ENCODE results near the gene ARHGAP23. TPM values are rescaled to one million over a fixed set of nuclear protein-coding genes. Genes with fewer than 3 reads are reported as not detected.
"Not testable (repeated sequence)": the region's sequence is repeated elsewhere in the genome, so short reads cannot be mapped to it uniquely, and the experiment has no call there.

Gene ARHGAP23
- total RNA-seq, 2 experiments from 2014 or later, result 0.73 TPM; not detected in 1

- ChIA-PET CTCF (no interaction called here), POLR2A (no interaction called here)
- intact Hi-C loops (cut with DNase I, micrococcal nuclease), result no loop called here
- Mint-ChIP-seq H3K27me3 (no peaks in the 10 kb centered on the region), H3K4me3 (no peak overlapping the region), H3K4me1 (ENCODE audit: low read depth) (no peaks in the 10 kb centered on the region), H3K27ac (no peak overlapping the region), H3K36me3 (ENCODE audit: low read depth) (no peaks in the 10 kb centered on the region), H3K9me3 (no peaks in the 10 kb centered on the region)
- H3K4me1 ChIP-seq (ENCODE audit: insufficient read depth, low read length), result no peaks in the 10 kb centered on the region
- no peaks in the 10 kb centered on the region for H3K27me3 ChIP-seq (ENCODE audit: control insufficient read depth in 1 of 2, insufficient read depth in 2 of 2, low read length in 2 of 2)
- no peaks in the 10 kb centered on the region for H3K36me3 ChIP-seq (ENCODE audit: insufficient read depth, low read length)
- no peak for TF ChIP-seq CTCF (IDR thresholded peaks at IDR 0.05)
- no peak overlapping the region for H3K4me3 ChIP-seq (ENCODE audit: low read length)
- H3K27ac ChIP-seq (ENCODE audit: low read depth in 1 of 2, low read length in 2 of 2), result no peak overlapping the region
- ATAC-seq (ENCODE audit: poor library complexity), result no peak
- no peaks in the 10 kb centered on the region for H3K9me3 ChIP-seq (ENCODE audit: control insufficient read depth in 1 of 2, insufficient read depth in 1 of 2, low read length in 2 of 2)
- no peak for DNase-seq
Observed at GRCh38 chr17:38476549-38476948, 48.3 kb downstream of the ARHGAP23 start.

GRCh38 chr17:38477417-38477816, 49.2 kb downstream of the ARHGAP23 start:
- H3K4me1 ChIP-seq (ENCODE audit: insufficient read depth, low read length); H3K36me3 Mint-ChIP-seq (ENCODE audit: low read depth); H3K27me3 ChIP-seq (ENCODE audit: control insufficient read depth in 1 of 2, insufficient read depth in 2 of 2, low read length in 2 of 2); POLR2A ChIA-PET; ATAC-seq (ENCODE audit: poor library complexity); H3K27ac Mint-ChIP-seq; H3K9me3 Mint-ChIP-seq; H3K4me1 Mint-ChIP-seq (ENCODE audit: low read depth); H3K4me3 Mint-ChIP-seq; intact Hi-C loops (cut with DNase I, micrococcal nuclease); H3K4me3 ChIP-seq (ENCODE audit: low read length); H3K36me3 ChIP-seq (ENCODE audit: insufficient read depth, low read length); DNase-seq; H3K27ac ChIP-seq (ENCODE audit: low read depth in 1 of 2, low read length in 2 of 2); H3K9me3 ChIP-seq (ENCODE audit: control insufficient read depth in 1 of 2, insufficient read depth in 1 of 2, low read length in 2 of 2); CTCF ChIA-PET; H3K27me3 Mint-ChIP-seq: not testable (repeated sequence)

- H3K9me3 Mint-ChIP-seq; POLR2A ChIA-PET; H3K4me3 Mint-ChIP-seq; H3K4me3 ChIP-seq (ENCODE audit: low read length); H3K9me3 ChIP-seq (ENCODE audit: control insufficient read depth in 1 of 2, insufficient read depth in 1 of 2, low read length in 2 of 2); DNase-seq; H3K27me3 ChIP-seq (ENCODE audit: control insufficient read depth in 1 of 2, insufficient read depth in 2 of 2, low read length in 2 of 2); H3K27ac Mint-ChIP-seq; intact Hi-C loops (cut with DNase I, micrococcal nuclease); H3K36me3 Mint-ChIP-seq (ENCODE audit: low read depth); H3K4me1 Mint-ChIP-seq (ENCODE audit: low read depth); H3K27me3 Mint-ChIP-seq; CTCF ChIA-PET; H3K4me1 ChIP-seq (ENCODE audit: insufficient read depth, low read length); H3K36me3 ChIP-seq (ENCODE audit: insufficient read depth, low read length); ATAC-seq (ENCODE audit: poor library complexity); H3K27ac ChIP-seq (ENCODE audit: low read depth in 1 of 2, low read length in 2 of 2): not testable (repeated sequence)
Observed at GRCh38 chr17:38477951-38478350, 49.7 kb downstream of the ARHGAP23 start.

- H3K27ac Mint-ChIP-seq; POLR2A ChIA-PET; H3K4me1 Mint-ChIP-seq (ENCODE audit: low read depth); DNase-seq; H3K4me3 Mint-ChIP-seq; H3K9me3 ChIP-seq (ENCODE audit: control insufficient read depth in 1 of 2, insufficient read depth in 1 of 2, low read length in 2 of 2); H3K4me1 ChIP-seq (ENCODE audit: insufficient read depth, low read length); H3K4me3 ChIP-seq (ENCODE audit: low read length); H3K27ac ChIP-seq (ENCODE audit: low read depth in 1 of 2, low read length in 2 of 2); H3K27me3 ChIP-seq (ENCODE audit: control insufficient read depth in 1 of 2, insufficient read depth in 2 of 2, low read length in 2 of 2); H3K9me3 Mint-ChIP-seq; intact Hi-C loops (cut with DNase I, micrococcal nuclease); H3K36me3 Mint-ChIP-seq (ENCODE audit: low read depth); ATAC-seq (ENCODE audit: poor library complexity); H3K36me3 ChIP-seq (ENCODE audit: insufficient read depth, low read length); CTCF ChIA-PET; H3K27me3 Mint-ChIP-seq: not testable (repeated sequence)
Observed at GRCh38 chr17:38478667-38479066, 50.4 kb downstream of the ARHGAP23 start.

GRCh38 chr17:38482039-38482699, 53.9 kb downstream of the ARHGAP23 start:
- H3K27ac ChIP-seq (ENCODE audit: low read depth in 1 of 2, low read length in 2 of 2); H3K4me1 Mint-ChIP-seq (ENCODE audit: low read depth); DNase-seq; H3K36me3 ChIP-seq (ENCODE audit: insufficient read depth, low read length); H3K9me3 ChIP-seq (ENCODE audit: control insufficient read depth in 1 of 2, insufficient read depth in 1 of 2, low read length in 2 of 2); H3K9me3 Mint-ChIP-seq; H3K27ac Mint-ChIP-seq; H3K4me1 ChIP-seq (ENCODE audit: insufficient read depth, low read length); H3K36me3 Mint-ChIP-seq (ENCODE audit: low read depth); H3K4me3 ChIP-seq (ENCODE audit: low read length); H3K27me3 ChIP-seq (ENCODE audit: control insufficient read depth in 1 of 2, insufficient read depth in 2 of 2, low read length in 2 of 2); H3K27me3 Mint-ChIP-seq; CTCF ChIA-PET; ATAC-seq (ENCODE audit: poor library complexity); H3K4me3 Mint-ChIP-seq; POLR2A ChIA-PET: not testable (repeated sequence)
- intact Hi-C loops (cut with DNase I, micrococcal nuclease), result loop anchor here in 1 of 2 experiments (5.0 kb wide), 1 partner anchor 40 kb away; no protein-coding TSS in a partner anchor

GRCh38 chr17:38482700-38483043, 54.4 kb downstream of the ARHGAP23 start:
- H3K9me3 ChIP-seq (ENCODE audit: control insufficient read depth in 1 of 2, insufficient read depth in 1 of 2, low read length in 2 of 2); H3K4me1 ChIP-seq (ENCODE audit: insufficient read depth, low read length); H3K27ac Mint-ChIP-seq; H3K36me3 Mint-ChIP-seq (ENCODE audit: low read depth); H3K36me3 ChIP-seq (ENCODE audit: insufficient read depth, low read length); H3K27me3 Mint-ChIP-seq; DNase-seq; H3K4me3 ChIP-seq (ENCODE audit: low read length); CTCF ChIA-PET; H3K4me1 Mint-ChIP-seq (ENCODE audit: low read depth); H3K4me3 Mint-ChIP-seq; POLR2A ChIA-PET; H3K27me3 ChIP-seq (ENCODE audit: control insufficient read depth in 1 of 2, insufficient read depth in 2 of 2, low read length in 2 of 2); ATAC-seq (ENCODE audit: poor library complexity); H3K9me3 Mint-ChIP-seq; H3K27ac ChIP-seq (ENCODE audit: low read depth in 1 of 2, low read length in 2 of 2): not testable (repeated sequence)
- intact Hi-C loops (cut with DNase I, micrococcal nuclease), result loop anchor here in 1 of 2 experiments (5.0 kb wide), 1 partner anchor 40 kb away; no protein-coding TSS in a partner anchor

Measured in CD4-positive, alpha-beta T cell (primary cell).